Measurements from ENCODE around the gene CNTN2. TPM values are rescaled to one million over a fixed set of nuclear protein-coding genes. Genes with fewer than 3 reads are reported as not detected.

CNTN2 gene
- total RNA-seq, 1 donor from 2014 or later = not detected

GRCh38 chr1:205121660-205122488 lies 78.9 kb downstream of the CNTN2 start, which contains the start of gene RBBP5:
TSS of gene RBBP5 (minus strand) at chr1:205121978. CDS start at chr1:205121873, 105 bp downstream.
- DNase-seq (ENCODE audit: low read depth in 2 of 2) = peak; percentile 96 to 98

GRCh38 chr1:205122489-205122882 lies 79.5 kb downstream of the CNTN2 start:
- peak; percentile 17 to 22 for DNase-seq (ENCODE audit: low read depth in 2 of 2)

DNA sequence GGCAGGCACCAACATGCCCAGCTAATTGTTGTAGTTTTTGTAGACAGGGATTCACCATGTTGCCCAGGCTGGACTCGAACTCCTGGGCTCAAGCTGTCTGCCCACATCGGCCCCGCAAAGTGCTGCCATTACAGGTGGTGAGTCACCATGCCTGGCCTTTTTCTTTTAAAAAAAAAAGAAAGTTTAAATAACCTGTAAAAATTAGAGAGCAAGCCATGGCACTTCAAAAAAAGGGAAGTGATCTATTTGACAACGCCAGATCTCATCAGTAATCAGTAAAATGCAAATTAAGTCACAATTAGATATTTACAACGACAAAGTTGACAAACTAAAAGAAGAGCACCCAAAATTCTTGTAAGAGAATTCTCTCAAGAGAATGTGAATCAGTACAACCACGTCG lies 81.7 kb downstream of the CNTN2 start:
- no peak for DNase-seq (ENCODE audit: low read depth in 2 of 2)

- DNase-seq (ENCODE audit: low read depth in 2 of 2) = no peak
Measured at GRCh38 chr1:205127646-205128045, 84.6 kb downstream of the CNTN2 start.

Other genes starting within 250 kb of the CNTN2 start
- gene NFASC, start 172.3 kb upstream of the CNTN2 start, total RNA-seq = under 0.01 and 0.13 TPM in 2 replicates
- gene TMEM81, start 41.2 kb downstream of the CNTN2 start, total RNA-seq = 0.77 and 1.1 TPM in 2 replicates
- 15.7 and 15.8 TPM in 2 replicates for gene RBBP5, start 78.8 kb downstream of the CNTN2 start, total RNA-seq
- 9.8 and 11.3 TPM in 2 replicates for gene DSTYK, start 168.5 kb downstream of the CNTN2 start, total RNA-seq
- gene TMCC2, start 184.7 kb downstream of the CNTN2 start, total RNA-seq = 0.38 and 0.77 TPM in 2 replicates

All from dermis microvascular lymphatic vessel endothelial cell (primary cell).